Activated effector memory CD4-positive, alpha-beta T cell treated with Interleukin-2 at 50 U/mL for 16 hours (primary cell): Measurements from ENCODE around the gene ALCAM.
"Not testable (repeated sequence)": the region's sequence is repeated elsewhere in the genome, so short reads cannot be mapped to it uniquely, and the experiment has no call there.

Experiments used
- DNase-seq: peaks from one replicate; pipeline ENCODE4 v3.0.0-alpha.2; 2020

Gene ALCAM

DNA sequence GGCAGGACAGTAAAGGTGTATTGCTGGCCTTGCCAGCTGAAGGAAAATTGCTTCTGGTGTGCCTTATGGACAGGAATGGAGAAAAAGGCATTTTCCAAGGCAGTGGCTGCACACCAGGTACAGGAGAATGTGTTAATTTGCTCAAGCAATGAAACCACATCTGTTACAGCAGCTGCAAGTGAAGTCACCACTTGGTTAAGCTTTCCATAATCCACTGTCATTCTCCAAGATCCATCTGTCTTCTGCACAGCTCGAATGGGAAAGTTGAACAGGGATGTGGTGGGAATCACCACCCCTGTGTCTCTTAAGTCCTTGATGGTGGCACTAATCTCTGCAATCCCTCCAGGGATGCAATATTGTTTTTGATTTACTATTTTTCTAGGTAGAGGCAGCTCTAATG, 236.8 kb downstream of the ALCAM start:
- DNase-seq = not testable (repeated sequence)

DNA sequence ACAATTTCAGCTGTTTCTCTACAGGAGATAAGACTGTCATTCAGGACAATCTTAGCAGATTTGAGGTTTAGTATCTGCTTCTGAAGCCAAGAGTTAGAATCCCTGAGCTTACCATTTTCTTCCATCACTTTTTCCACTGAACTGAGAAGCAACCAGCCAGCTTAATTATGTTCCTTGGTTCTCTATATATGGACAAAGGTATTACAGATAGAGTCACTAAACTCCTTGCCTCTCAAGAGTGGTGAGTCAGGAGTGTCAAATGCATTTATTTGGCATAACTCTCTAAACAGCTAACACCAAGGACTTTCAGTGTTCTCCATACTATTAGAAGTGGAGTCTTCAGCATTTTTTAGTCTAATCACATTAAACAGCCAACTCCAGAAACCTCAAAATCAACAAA, 239.3 kb downstream of the ALCAM start:
- no peak for DNase-seq

DNA sequence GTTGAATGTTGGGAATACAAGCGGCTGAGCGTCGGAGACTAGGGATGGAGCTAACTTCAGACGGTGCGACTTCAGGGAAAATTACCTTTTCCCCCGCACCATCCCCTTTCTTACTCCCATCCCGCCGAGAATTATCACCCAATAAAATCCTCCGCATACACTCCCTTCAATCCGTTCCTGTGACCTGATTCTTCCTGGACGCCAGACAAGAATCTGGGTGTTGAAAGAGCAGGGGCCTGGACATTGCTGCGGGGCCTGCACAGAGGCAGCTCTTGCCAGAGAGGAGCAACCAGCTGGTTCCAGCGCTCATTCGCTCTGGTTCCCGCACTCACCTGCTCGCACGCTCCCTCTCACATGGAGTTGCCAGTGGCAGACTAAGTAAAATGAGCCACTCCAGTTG, 241.9 kb downstream of the ALCAM start:
- no peak for DNase-seq

DNA sequence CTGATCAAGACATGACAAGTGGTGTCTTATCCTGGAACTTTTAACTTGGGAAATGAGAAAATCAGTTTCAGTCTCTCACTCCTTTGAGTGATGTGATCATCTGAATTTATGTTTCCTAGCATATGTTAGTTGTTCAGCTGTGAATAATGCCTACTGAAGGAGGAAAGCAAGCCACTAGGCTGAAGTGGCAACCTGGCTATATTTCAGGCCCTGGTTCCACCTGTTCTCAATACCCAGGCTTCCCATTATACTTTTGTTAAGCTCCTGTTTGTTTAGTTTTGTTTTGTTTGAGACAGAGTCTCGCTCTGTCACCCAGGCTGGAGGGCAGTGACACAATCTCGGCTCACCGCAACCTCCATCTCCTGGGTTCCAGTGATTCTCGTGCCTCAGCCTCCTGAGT, 243.8 kb downstream of the ALCAM start:
- DNase-seq = no peak

DNA sequence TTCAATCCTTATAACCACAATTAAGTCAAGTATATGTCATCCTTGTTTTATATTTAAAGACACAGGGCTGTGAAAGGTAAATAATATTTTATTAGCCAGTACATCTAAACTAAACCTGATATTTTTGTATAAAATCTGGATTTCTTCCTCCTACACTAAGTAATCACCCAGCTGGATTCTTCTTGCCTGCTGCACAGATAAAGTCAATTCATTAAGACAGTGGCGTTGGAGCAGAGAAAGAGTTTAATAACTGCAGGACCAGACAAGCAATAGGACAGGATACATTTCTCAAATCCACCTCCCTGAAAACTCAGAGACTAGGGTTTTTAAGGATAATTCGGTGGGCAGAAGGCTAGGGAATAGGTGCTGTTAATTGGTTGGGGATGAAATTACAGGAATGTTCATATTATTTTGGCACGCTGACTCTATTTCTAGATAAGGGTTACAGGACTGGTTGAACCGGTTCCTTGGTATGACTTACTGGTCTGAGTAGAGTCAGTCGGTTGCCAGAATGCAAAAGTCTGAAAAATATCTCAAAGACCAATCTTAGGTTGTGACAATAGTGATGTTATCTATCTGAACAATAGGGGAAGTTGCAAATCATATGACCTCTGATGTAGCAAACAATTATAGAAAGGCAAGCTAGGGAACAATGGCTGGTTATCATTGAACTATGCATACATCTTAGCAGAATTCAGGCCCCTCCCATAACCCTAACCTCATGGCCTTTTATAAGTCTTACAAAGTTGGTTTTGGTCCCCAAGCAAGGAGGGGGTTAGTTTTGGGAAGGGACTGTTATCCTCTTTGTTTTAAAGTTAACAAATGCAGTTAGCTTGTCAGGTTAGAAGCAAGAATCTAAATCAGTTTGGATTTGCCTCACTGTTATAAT, 244.8 kb downstream of the ALCAM start:
- no peak for DNase-seq

DNA sequence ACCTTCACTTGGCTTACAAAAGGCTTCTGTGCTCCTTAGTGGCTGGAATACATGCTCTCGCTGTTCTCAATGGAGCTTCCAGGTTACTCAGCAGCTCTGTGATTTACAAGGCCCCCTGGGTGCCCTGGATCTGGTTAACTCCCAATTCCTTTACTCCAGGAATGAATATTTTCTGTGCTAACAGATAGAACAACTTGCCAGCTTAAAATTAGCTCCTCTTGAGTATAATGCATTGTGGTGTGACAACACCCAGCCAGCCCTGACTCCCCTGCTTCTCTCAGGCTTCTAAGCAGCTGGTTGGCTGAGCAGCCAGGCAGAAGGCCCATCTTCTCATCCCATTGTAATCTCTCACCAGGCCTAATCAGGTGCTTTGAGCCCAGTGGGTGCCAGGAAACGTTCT, 246.4 kb downstream of the ALCAM start:
- no peak for DNase-seq

DNA sequence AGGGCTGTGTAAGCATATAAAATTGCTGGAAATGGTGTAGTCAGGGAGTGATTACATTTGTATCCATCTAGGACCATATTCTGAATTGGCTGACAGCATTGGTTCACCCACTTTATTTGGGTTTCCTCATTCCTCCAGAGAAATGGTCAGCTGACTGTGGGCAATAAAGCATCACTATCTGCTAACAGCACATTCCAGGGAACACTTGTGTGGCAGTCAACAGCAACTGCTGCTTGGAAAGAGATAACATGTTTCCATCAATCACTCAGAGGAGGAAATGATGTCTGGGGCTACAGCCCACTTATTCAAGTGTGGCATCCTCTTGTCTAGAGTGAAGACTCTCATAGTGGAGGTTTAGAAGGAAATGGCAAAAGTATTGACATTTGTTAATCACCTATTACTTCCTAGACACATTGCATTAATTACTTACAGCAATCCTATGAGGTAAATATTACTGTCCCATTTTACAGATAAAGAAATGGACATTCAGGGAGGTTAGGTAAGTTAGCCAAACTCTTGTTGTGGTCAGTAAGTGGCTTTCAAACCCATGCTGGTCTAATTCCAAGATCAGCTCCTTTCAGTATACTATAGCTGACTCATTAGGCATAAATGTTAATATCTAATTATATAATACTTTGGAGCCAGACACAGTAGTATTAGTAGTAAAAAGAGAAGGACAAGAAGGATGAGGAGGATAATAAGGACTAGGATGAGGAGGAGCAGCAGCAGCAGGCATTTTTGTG, 247.8 kb downstream of the ALCAM start:
- DNase-seq = no peak

DNA sequence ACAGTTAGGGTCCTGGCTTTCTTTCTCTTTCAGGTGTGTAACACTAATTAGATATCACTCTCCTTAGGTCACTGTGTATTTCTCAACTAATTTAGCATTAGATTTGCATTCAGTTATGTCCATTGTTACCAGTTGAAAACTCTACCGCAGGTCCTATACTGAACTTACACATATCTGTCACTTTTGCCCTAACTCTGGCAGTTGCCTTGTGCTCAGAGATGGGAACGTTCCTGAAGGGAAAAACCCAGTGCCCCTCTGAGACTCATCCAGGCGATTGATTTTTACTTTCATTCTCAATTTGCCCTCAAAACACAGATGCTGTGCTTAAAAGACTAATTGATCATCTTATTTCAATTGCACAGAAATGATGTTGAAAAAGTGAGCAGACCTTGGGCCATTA, 249.1 kb downstream of the ALCAM start:
- DNase-seq = no peak

DNA sequence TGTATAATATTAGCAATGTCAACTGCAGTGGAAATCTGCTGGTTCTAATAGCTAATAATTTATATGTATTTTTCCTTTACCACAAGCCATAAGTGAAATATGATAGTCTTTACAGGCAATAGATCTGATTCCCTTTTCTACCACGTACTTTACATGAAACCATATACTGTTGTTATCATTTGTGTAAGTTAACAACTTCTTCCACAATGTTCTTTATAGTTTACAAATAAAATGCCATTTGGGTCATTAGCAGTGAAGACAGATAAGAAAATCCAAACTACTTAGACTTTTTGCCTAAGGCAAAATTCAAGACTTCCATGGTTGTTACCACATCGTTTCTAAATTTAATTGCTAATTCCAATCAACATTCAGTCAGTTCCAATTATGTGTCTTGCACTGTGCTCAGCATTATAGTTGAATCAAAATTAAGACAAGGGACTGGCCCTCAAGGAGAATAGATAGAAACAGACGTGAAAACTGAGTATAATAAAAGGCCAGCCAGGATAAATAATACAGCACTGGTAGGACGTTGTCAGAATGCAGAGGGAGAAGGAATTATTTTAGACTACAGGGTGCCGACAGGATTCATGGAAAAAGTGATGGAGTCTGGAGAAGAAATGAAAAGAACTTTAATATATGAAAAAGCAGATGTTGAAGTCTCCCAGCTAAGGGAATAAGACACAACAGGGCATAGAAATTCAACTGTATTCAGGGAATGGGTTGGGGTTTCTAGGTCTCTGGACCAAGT, 249.8 kb downstream of the ALCAM start:
- DNase-seq = no peak

DNA sequence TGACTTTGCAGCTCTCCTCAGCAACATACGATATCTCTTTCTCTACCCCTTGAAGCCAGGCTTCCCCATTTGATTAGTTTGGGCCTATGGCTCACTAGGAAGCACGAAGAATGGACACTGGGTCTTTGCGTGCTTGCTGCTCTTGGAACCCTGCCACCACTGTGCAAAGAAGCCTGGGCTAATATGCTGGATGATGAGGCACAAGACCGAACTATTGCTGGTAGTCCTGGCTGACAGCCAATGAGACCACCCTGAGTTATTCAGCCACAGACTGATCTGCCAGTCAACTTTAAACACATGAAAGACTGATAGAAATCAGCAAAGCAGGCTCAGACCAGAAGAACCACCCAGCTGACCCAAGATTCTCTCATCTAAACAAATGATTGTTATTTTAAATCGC, 251.8 kb downstream of the ALCAM start:
- DNase-seq = no peak

DNA sequence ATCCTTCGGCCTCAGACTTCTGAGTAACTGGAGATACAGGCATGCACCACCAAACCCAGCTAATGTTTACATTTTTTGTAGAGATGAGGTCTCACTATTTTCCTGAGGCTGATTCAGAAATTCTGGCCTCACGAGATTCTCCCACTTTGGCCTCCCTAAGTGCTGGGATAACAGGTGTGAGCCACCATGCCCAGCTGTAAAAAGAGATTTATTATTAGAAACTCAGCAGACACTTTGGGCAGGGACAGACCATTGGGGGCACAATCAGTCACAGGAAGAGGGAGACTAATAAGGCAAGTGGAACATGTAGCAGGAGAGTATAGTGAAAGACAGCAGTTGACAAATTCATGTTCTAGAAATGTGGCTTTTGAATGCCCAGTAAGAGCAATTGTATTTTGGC, 252.9 kb downstream of the ALCAM start:
- no peak for DNase-seq

DNA sequence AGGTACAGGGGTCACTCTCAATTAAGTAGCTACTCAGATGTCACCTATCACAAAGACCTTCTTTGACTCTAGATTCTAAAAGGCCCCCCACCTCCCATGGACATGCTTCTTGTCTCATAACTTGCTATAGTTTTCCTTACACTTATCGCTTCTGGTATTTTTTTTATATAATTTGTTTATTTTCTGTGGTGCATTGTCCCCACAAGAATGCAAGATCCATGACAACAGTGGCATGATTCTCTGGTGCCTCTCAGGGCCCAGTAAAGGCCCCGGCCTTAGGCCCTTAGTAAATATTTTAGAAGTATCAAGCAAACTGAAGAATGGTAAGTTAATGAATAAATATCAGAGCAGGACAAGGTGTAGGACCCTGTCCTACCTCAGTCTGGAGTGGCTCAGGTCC, 253.5 kb downstream of the ALCAM start:
- no peak for DNase-seq

DNA sequence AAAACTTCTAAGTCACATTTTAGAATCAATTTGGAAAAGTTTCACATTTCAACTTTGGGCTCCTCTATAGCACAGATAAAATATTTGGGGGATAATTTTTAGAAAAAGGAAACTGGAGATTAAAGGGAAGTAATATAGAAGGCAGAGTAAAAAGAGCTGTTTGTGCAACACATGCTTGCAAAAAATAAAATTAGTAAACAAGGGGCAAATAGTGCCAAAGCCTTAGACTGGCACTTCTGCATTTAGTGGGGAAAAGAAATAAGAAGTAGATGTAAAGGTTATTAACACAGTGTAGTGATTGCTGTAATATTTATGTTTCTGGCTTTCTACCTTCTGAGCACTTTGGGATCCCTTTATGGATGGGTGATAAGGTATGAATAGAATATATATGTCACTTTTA, 255.5 kb downstream of the ALCAM start:
- no peak for DNase-seq
